Fibroblast of mammary gland (primary cell): ENCODE results near the gene SCAMP1.

Experiments
- DNase-seq: peaks from one replicate; pipeline ENCODE4 v3.0.0-alpha.2; 2010; ENCODE audit warnings: low read depth
- H3K4me3 ChIP-seq: 2 replicates; pipeline ENCODE4 v1.5.1; 2011; ENCODE audit warnings: low read depth, mild to moderate bottlenecking, low read length, moderate library complexity; ENCODE audit not compliant: control insufficient read depth
- TF ChIP-seq, protein P1 (sequence below): conservative IDR thresholded peaks from 2 replicates; pipeline ENCODE4 v1.5.1; 2011; ENCODE audit warnings: low read depth, low read length, inconsistent platforms; ENCODE audit not compliant: control insufficient read depth, insufficient read depth

SCAMP1 gene

DNA sequence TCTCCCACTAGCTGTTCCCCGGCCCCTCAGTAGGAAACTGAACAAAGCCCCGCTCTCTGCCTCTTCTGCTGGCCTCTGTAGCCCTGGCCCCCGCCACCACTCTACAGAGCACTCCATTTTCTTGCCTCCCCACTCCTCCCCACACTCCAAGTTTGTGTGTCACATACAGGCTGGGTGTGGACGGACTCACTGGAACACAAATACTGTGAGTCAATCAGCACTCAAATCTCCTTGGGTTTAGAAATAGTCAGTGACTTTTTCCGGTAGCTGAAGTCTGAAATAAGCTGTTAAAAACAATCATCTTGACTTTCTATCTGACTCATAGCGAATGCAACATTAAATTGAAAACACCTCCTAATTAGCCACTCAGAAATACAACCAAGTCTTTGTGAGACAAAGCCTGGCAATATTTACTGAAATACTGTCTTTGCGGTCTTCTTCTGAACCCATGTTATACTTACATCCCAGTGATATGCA, 165.7 kb downstream of the SCAMP1 start:
- no peak overlapping the region for H3K4me3 ChIP-seq
- TF ChIP-seq, protein P1, sequence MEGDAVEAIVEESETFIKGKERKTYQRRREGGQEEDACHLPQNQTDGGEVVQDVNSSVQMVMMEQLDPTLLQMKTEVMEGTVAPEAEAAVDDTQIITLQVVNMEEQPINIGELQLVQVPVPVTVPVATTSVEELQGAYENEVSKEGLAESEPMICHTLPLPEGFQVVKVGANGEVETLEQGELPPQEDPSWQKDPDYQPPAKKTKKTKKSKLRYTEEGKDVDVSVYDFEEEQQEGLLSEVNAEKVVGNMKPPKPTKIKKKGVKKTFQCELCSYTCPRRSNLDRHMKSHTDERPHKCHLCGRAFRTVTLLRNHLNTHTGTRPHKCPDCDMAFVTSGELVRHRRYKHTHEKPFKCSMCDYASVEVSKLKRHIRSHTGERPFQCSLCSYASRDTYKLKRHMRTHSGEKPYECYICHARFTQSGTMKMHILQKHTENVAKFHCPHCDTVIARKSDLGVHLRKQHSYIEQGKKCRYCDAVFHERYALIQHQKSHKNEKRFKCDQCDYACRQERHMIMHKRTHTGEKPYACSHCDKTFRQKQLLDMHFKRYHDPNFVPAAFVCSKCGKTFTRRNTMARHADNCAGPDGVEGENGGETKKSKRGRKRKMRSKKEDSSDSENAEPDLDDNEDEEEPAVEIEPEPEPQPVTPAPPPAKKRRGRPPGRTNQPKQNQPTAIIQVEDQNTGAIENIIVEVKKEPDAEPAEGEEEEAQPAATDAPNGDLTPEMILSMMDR, result no peak
- peak; percentile 91 for DNase-seq

DNA sequence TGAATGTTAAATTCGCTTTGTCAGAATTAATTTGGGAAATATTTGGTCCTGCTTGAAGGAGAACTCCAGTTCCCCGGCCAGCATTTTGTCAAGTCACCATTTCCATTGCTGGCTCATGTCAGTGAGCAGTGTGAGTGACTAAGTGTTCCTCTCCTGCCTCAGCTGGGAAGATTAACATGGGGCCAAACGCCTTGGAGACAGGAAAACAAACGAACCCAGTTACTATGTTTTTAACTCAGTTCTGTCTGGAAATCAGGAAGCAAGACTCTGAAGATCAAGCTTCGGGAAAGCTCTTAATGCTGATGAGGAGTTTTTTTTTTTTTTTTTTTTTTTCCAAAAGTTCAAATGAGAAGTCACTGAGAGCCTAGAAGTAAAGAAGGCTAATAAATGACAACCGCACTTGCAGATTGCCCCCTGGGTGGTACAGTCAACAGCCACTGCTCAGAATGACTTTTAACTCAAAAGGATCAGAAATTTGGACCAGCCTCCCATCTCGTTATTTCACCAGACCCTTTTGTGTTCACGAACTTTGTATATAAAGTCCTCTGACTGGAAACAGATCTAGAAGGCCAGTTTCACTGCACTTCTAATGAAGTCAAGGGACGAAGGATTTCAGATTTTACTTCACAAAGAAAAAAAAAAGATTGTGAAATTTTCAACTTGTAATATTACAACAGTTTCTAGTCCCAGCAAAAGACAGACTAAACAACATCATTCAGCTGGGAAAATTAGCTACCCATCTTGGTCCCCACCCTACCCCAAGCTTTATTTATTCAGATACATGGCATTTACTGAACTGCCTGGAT, 166.8 kb downstream of the SCAMP1 start:
- TF ChIP-seq, protein P1, result no peak
- peak; percentile 96 for DNase-seq

DNA sequence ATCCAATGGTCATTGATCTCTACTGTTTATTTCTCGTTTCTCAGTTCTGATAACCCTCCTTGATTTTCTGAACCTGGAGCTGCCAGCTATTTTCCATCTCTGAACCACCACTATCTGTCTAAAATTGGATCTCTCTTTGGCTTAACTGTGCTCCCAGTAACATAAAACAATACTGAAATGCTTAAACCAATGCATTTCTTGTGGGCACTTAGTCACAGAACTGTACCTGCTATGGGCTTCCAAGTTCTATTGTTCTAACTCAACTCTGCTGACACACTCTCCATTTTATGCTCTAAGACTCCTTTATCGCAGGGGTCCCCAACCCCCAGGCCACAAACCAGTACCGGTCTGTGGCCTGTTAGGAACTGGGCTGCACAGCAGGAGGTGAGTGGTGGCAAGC, 167.5 kb downstream of the SCAMP1 start:
- H3K4me3 ChIP-seq, result no peak overlapping the region
- DNase-seq, result no peak
- TF ChIP-seq, protein P1, result no peak

More for the DNA sequence above, 166.8 kb downstream of the SCAMP1 start:
- H3K4me3 ChIP-seq, result no peak overlapping the region
